Kidney glomerular epithelial cell (primary cell): ENCODE measurements around the gene NUP93.
A peak's percentile ranks its signal among the peaks of the same experiment; 100 is the strongest.

Source experiments
- DNase-seq: peaks from one replicate; lab custom pipeline; 2025; lab: John Stamatoyannopoulos, UW

Gene NUP93

GRCh38 chr16:56743840-56744239 is 13.9 kb downstream of the NUP93 start:
- DNase-seq, result no peak

- peak; percentile 25 for DNase-seq
Measured at GRCh38 chr16:56744996-56745640, 15.2 kb downstream of the NUP93 start.

- DNase-seq, result peak; percentile 53
Measured at GRCh38 chr16:56747486-56748045, 17.6 kb downstream of the NUP93 start.

- DNase-seq, result no peak
Measured at GRCh38 chr16:56748191-56748590, 18.3 kb downstream of the NUP93 start.

- no peak for DNase-seq
Measured at GRCh38 chr16:56748826-56749225, 18.9 kb downstream of the NUP93 start.

GRCh38 chr16:56749672-56750491 is 20.0 kb downstream of the NUP93 start:
- no peak for DNase-seq

- peak; percentile 22 for DNase-seq
Measured at GRCh38 chr16:56753410-56753809, 23.5 kb downstream of the NUP93 start.

- DNase-seq, result no peak
Measured at GRCh38 chr16:56755038-56755437, 25.1 kb downstream of the NUP93 start.

- DNase-seq, result no peak
Measured at GRCh38 chr16:56758432-56758831, 28.5 kb downstream of the NUP93 start.

- no peak for DNase-seq
Measured at GRCh38 chr16:56758930-56759329, 29.0 kb downstream of the NUP93 start.

GRCh38 chr16:56763291-56763916 is 33.5 kb downstream of the NUP93 start:
- no peak for DNase-seq

GRCh38 chr16:56764835-56765234 is 34.9 kb downstream of the NUP93 start:
- no peak for DNase-seq

GRCh38 chr16:56765949-56766348 is 36.0 kb downstream of the NUP93 start:
- DNase-seq, result no peak

- DNase-seq, result no peak
Measured at GRCh38 chr16:56767024-56767423, 37.1 kb downstream of the NUP93 start.

GRCh38 chr16:56769677-56770076 is 39.7 kb downstream of the NUP93 start:
- DNase-seq, result no peak

- DNase-seq, result no peak
Measured at GRCh38 chr16:56771558-56772279, 41.8 kb downstream of the NUP93 start.

GRCh38 chr16:56773532-56773931 is 43.6 kb downstream of the NUP93 start:
- no peak for DNase-seq

GRCh38 chr16:56774016-56774680 is 44.2 kb downstream of the NUP93 start:
- DNase-seq, result no peak

GRCh38 chr16:56775162-56775561 is 45.2 kb downstream of the NUP93 start:
- DNase-seq, result no peak

- no peak for DNase-seq
Measured at GRCh38 chr16:56776562-56776961, 46.6 kb downstream of the NUP93 start.

GRCh38 chr16:56777001-56777400 is 47.1 kb downstream of the NUP93 start:
- DNase-seq, result no peak

GRCh38 chr16:56777482-56777881 is 47.6 kb downstream of the NUP93 start:
- DNase-seq, result no peak
